ENCODE results near the gene IMMP2L.
A peak's percentile ranks its signal among the peaks of the same experiment; 100 is the strongest.

IMMP2L gene

GRCh38 chr7:111224354-111225231 lies 337.7 kb downstream of the IMMP2L start:
- H3K27ac Mint-ChIP-seq, result no peak overlapping the region
- DNase-seq, result no peak
- H3K27me3 Mint-ChIP-seq (ENCODE audit: low read depth, poor library complexity), result no peaks in the 10 kb centered on the region
- no peaks in the 10 kb centered on the region for H3K36me3 Mint-ChIP-seq (ENCODE audit: low read depth)
- H3K4me3 Mint-ChIP-seq, result no peak overlapping the region
- peaks cover 12% of the 10 kb centered on the region for H3K4me1 Mint-ChIP-seq
- H3K9me3 Mint-ChIP-seq, result no peaks in the 10 kb centered on the region
- no peak for TF ChIP-seq CTCF (IDR thresholded peaks at IDR 0.05)

GRCh38 chr7:111223802-111224253 lies 338.5 kb downstream of the IMMP2L start:
- H3K4me1 Mint-ChIP-seq, result peaks cover 12% of the 10 kb centered on the region
- H3K27me3 Mint-ChIP-seq (ENCODE audit: low read depth, poor library complexity), result no peaks in the 10 kb centered on the region
- H3K36me3 Mint-ChIP-seq (ENCODE audit: low read depth), result no peaks in the 10 kb centered on the region
- no peak for TF ChIP-seq CTCF (IDR thresholded peaks at IDR 0.05)
- H3K4me3 Mint-ChIP-seq, result no peak overlapping the region
- no peaks in the 10 kb centered on the region for H3K9me3 Mint-ChIP-seq
- no peak overlapping the region for H3K27ac Mint-ChIP-seq
- no peak for DNase-seq

- H3K36me3 Mint-ChIP-seq (ENCODE audit: low read depth), result peaks cover 10% of the 10 kb centered on the region
- no peaks in the 10 kb centered on the region for H3K27me3 Mint-ChIP-seq (ENCODE audit: low read depth, poor library complexity)
- peaks cover 5% of the 10 kb centered on the region for H3K9me3 Mint-ChIP-seq
- peak overlapping the region; percentile 0 for H3K27ac Mint-ChIP-seq
- no peak for TF ChIP-seq CTCF (IDR thresholded peaks at IDR 0.05)
- no peak overlapping the region for H3K4me3 Mint-ChIP-seq
- H3K4me1 Mint-ChIP-seq, result no peaks in the 10 kb centered on the region
- no peak for DNase-seq
These were observed 346.7 kb downstream of the IMMP2L start for GRCh38 chr7:111215550-111215949.

GRCh38 chr7:111212857-111213523 lies 349.3 kb downstream of the IMMP2L start:
- Mint-ChIP-seq H3K4me1 (no peaks in the 10 kb centered on the region), H3K36me3 (ENCODE audit: low read depth) (peaks cover 10% of the 10 kb centered on the region), H3K4me3 (no peak overlapping the region), H3K27ac (no peak overlapping the region), H3K9me3 (peaks cover 5% of the 10 kb centered on the region), H3K27me3 (ENCODE audit: low read depth, poor library complexity) (no peaks in the 10 kb centered on the region)
- no peak for DNase-seq
- no peak for TF ChIP-seq CTCF (IDR thresholded peaks at IDR 0.05)

- H3K36me3 Mint-ChIP-seq (ENCODE audit: low read depth), result peaks cover 10% of the 10 kb centered on the region
These were observed 351.3 kb downstream of the IMMP2L start for GRCh38 chr7:111210996-111211395.

More at GRCh38 chr7:111210996-111211395, 351.3 kb downstream of the IMMP2L start:
- Mint-ChIP-seq H3K9me3 (peaks cover 5% of the 10 kb centered on the region), H3K4me1 (no peaks in the 10 kb centered on the region), H3K4me3 (no peak overlapping the region), H3K27ac (no peak overlapping the region), H3K27me3 (ENCODE audit: low read depth, poor library complexity) (no peaks in the 10 kb centered on the region)
- no peak for TF ChIP-seq CTCF (IDR thresholded peaks at IDR 0.05)
- no peak for DNase-seq

All from nephron progenitor cell (in vitro differentiated cells).